GM10266 (cell line): Measurements from ENCODE around the gene SCD.

ENCODE experiments used
- DNase-seq: peaks from one replicate; pipeline ENCODE4 v3.0.0; 2012; ENCODE audit errors: extremely low spot score
- TF ChIP-seq, protein P1 (sequence below): IDR thresholded peaks from 2 replicates; pipeline ENCODE4 v1.5.1; 2012; ENCODE audit warnings: mild to moderate bottlenecking, low read depth; ENCODE audit not compliant: control insufficient read depth, insufficient read depth; ENCODE audit errors: missing control alignments

SCD gene

DNA sequence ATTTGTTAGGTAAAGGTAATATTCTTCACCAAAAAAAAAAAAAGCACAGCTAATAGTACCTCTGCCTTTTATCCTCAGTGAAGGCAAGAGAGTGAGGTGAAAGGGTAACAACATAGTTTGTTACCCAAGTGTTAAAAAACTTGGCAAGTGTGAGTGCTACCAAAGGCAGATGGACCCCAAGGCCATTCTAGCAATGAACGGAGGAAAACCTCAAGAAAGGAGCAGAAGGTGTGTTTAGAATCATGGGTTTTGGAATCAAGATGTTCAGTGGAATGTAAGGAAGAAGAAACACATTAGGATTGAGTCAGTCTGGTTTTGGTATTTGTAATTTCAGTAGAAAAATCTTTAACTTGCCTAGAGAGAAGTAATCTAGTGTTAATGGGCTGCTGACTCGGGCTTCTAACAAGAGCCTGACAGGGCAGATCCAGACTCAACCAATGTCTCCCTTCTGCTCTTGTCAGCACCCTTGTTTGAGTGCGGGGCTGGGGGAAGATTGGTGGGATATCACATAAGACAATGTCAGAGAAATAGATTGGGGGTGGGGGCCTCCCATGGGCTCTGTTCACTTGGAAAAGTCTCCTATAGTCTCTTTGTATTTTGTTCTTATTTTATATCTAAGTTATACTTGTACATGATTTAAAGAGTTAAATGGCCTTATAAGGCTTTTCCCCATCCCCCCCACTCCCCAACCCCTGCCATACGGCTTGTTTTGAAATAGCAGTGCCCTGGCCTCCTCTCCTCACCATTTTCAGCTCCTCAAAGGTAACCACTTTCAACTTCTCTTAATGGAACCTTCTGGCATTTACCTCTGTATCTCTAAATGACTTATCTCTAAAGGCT, 44.4 kb downstream of the SCD start:
- TF ChIP-seq, protein P1, sequence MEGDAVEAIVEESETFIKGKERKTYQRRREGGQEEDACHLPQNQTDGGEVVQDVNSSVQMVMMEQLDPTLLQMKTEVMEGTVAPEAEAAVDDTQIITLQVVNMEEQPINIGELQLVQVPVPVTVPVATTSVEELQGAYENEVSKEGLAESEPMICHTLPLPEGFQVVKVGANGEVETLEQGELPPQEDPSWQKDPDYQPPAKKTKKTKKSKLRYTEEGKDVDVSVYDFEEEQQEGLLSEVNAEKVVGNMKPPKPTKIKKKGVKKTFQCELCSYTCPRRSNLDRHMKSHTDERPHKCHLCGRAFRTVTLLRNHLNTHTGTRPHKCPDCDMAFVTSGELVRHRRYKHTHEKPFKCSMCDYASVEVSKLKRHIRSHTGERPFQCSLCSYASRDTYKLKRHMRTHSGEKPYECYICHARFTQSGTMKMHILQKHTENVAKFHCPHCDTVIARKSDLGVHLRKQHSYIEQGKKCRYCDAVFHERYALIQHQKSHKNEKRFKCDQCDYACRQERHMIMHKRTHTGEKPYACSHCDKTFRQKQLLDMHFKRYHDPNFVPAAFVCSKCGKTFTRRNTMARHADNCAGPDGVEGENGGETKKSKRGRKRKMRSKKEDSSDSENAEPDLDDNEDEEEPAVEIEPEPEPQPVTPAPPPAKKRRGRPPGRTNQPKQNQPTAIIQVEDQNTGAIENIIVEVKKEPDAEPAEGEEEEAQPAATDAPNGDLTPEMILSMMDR = no peak

DNA sequence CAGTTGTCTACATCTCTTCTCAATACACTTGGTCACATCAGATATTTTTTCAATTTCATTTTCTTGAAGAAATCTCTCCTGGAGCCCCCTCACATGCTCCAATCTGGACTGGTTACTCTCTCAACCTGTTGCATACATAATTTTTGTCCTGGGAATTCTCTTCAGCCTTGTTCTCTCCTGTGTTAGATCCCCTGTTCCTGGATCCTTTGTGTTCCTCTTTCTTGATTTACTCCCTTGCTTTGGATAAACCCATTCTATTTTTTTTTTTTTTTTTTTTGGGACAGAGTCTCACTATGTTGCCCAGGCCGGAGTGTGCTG, 45.6 kb downstream of the SCD start:
- DNase-seq = no peak
- TF ChIP-seq, protein P1 = no peak

More for the DNA sequence above, 44.4 kb downstream of the SCD start:
- no peak for DNase-seq

DNA sequence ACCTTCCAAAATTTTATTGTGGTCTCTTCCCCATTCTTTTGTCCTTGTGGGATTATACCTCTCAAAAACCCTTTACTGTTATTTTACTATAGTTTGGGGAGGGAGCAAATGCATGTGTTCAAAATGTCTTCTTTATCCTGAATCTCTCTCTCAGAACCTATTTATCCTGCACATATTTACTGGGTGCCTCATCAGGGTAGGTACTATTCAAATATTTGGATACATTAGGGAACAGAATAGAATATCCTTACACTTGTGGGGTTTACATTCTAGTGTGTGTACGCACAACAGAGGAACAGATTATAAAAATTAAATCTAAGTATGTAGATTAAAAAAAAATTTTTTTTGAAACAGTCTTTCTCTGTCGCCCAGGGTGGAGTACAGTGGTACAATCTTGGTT, 48.6 kb downstream of the SCD start:
- DNase-seq = no peak
- TF ChIP-seq, protein P1 = no peak

DNA sequence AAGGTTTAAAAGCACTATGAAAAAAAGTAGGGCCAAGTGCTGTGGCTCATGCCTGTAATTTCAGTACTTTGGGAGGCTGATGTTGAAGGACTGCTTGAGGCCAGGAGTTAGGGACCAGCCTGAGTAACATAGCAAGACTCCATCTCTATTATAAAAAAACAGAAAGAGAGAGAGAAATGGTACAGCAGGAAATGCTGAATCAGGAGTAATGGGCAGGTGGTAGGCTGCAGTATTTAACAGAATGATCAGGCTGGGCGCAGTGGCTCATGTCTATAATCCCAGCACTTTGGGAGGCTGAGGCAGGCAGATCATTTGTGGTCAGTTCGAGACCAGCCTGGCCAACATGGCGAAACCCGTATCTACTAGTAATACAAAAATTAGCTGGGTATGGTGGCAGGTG, 49.6 kb downstream of the SCD start:
- TF ChIP-seq, protein P1 = no peak
- DNase-seq = no peak

DNA sequence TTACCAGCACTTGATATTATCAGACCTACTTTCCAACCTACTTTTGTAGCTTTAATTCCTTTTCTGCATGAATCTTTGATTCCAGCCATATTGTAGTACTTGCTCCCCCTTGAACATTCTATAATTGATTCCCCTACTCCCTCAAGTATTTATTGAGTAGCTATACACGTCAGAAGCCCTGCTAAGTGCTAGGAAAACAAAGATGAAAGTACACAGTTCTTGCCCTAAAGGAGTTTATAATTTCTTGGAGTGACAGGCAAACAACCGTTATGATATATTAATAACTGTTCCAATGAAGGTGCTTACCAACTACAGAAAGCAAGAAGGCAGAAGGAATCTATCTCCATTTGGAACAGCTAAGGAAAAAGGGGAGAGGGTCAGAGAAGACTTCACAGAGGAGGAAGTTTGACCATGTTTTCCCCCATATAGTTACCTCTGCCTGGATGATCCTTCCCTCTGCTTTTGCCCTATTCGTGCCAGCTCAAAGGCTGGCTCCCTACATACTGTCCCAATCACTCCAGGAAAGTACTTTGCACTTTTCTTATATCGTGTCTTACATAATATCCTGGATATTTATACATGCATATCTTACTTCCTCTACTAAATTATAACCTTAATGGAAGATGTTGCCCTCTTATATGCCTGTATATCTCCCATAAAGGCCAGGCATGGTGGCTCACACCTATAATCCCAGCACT, 54.7 kb downstream of the SCD start:
- TF ChIP-seq, protein P1 = no peak
- no peak for DNase-seq

DNA sequence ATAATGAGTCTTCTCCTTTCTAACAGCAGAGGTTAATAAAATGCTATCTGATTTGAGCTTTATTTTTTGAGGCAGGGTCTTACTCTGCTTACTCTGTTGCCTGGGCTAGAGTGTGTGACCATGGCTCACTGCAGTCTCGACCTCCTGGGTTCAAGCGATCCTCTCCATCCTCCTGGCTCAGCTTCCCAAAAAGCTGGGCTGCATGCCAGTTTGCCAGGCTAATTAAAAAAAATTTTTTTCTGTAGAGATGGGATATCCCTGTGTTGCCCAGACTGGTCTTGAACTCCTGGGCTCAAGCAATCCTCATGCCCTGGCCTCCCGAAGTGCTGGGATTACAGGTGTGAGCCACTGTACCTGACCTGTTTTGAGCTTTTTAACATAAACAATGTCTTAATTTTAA, 56.7 kb downstream of the SCD start:
- DNase-seq = no peak
- TF ChIP-seq, protein P1 = no peak

DNA sequence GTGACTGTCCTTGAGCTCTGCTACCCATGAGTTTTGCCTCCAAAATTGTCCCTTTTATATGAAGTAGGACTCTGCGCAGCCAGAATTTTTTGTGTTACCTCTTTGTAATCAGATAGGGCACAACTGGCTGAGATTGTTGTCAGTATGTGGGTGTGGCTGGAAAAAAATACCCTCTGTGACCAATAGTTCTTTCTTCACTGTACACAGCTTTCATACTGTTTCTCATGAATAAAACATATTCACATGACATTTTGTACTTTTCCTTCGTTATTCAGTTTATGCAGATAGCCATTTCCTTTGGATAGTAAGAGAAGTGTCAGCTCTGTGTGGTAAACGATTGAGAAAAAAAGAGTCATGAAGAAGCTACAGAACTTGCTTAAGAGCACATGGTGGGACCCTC, 66.1 kb downstream of the SCD start:
- no peak for DNase-seq
- TF ChIP-seq, protein P1 = no peak
